IMR-90 (cell line): ENCODE results near the gene GALNT6. TPM values are rescaled to one million over a fixed set of nuclear protein-coding genes. Genes with fewer than 3 reads are reported as not detected.
A peak's percentile ranks its signal among the peaks of the same experiment; 100 is the strongest.

Experiments
- ATAC-seq: fragments of 200-7000 bp; cut with Tn5 transposase; 2 replicates; pipeline ENCODE4 v1.9.1; 2020; ENCODE audit warnings: low read depth, mild to moderate bottlenecking, moderate library complexity
- BruUV-seq: library from RNA; stranded (reverse); fragments of 400-500 nt; replicated peaks from 2 replicates; lab custom pipeline; 2021; lab: Mats Ljungman, UMichigan
- CTCF ChIA-PET: fragments of 300-600 bp; formaldehyde crosslinking; extraction: SDS; loops from one replicate; lab custom pipeline; 2021; ENCODE audit warnings: antibody characterized with exemption; lab: Yijun Ruan, JAX
- POLR2A ChIA-PET: fragments of 300-600 bp; sonication (Branson Sonifier 250); formaldehyde crosslinking; loops from one replicate; lab custom pipeline; 2022; ENCODE audit warnings: antibody characterized with exemption; ENCODE audit not compliant: unreplicated experiment; lab: Charles Lee
- DNase-seq: peaks from one replicate; pipeline ENCODE4 v3.0.0; 2013
- H2AFZ ChIP-seq: replicated peaks from 2 replicates; pipeline ENCODE3; 2013; ENCODE audit warnings: low read length, mild to moderate bottlenecking; ENCODE audit not compliant: poor library complexity
- H2AK5ac ChIP-seq: 2 replicates; pipeline ENCODE4 v1.6.1; 2013; ENCODE audit warnings: low read depth, low read length, inconsistent platforms
- H2AK9ac ChIP-seq: replicated peaks from 2 replicates; pipeline ENCODE3; 2013; ENCODE audit warnings: mild to moderate bottlenecking, low read depth, low read length, moderate library complexity; ENCODE audit not compliant: poor library complexity
- H2BK120ac ChIP-seq: 2 replicates; pipeline ENCODE4 v1.6.1; 2013; ENCODE audit warnings: low read depth, low read length, inconsistent platforms
- H2BK15ac ChIP-seq: 3 replicates; pipeline ENCODE4 v1.6.1; 2013; ENCODE audit warnings: low read depth, low read length, inconsistent platforms
- H2BK20ac ChIP-seq: 2 replicates; pipeline ENCODE4 v1.6.1; 2013; ENCODE audit warnings: low read depth, mild to moderate bottlenecking, inconsistent platforms, low read length, moderate library complexity
- H2BK5ac ChIP-seq: 2 replicates; pipeline ENCODE4 v1.6.1; 2013; ENCODE audit warnings: mild to moderate bottlenecking, low read depth, low read length, inconsistent platforms; ENCODE audit not compliant: poor library complexity, severe bottlenecking
- H3K14ac ChIP-seq: replicated peaks from 2 replicates; pipeline ENCODE4 v1.6.1; 2013; ENCODE audit warnings: low read depth, low read length, inconsistent platforms
- H3K18ac ChIP-seq: 2 replicates; pipeline ENCODE4 v1.6.1; 2013; ENCODE audit warnings: low read depth, low read length, control low read depth
- H3K23ac ChIP-seq: 2 replicates; pipeline ENCODE4 v1.6.1; 2013; ENCODE audit warnings: low read depth, low read length, inconsistent platforms
- H3K27ac ChIP-seq: 2 replicates; pipeline ENCODE4 v1.5.1; 2013; ENCODE audit warnings: mild to moderate bottlenecking, control low read depth, low read length; ENCODE audit not compliant: insufficient read depth
- H3K27me3 ChIP-seq: 2 replicates; pipeline ENCODE4 v1.6.1; 2013; ENCODE audit warnings: low read length; ENCODE audit not compliant: control insufficient read depth, insufficient read depth
- H3K36me3 ChIP-seq: 2 replicates; pipeline ENCODE4 v1.6.1; 2013; ENCODE audit warnings: low read length, mixed read lengths; ENCODE audit not compliant: control insufficient read depth, insufficient read depth
- H3K4ac ChIP-seq: 2 replicates; pipeline ENCODE4 v1.6.1; 2013; ENCODE audit warnings: low read depth, low read length, inconsistent platforms
- H3K4me1 ChIP-seq: 2 replicates; pipeline ENCODE4 v1.6.1; 2013; ENCODE audit warnings: low read length, mixed read lengths; ENCODE audit not compliant: control insufficient read depth, insufficient read depth
- H3K4me2 ChIP-seq: 2 replicates; pipeline ENCODE4 v1.6.1; 2013; ENCODE audit warnings: low read depth, mild to moderate bottlenecking, control low read depth, low read length, moderate library complexity
- H3K4me3 ChIP-seq: 2 replicates; pipeline ENCODE4 v1.5.1; 2013; ENCODE audit warnings: low read depth, mild to moderate bottlenecking, control low read depth, low read length, moderate library complexity; ENCODE audit not compliant: insufficient read depth
- H3K56ac ChIP-seq: 2 replicates; pipeline ENCODE4 v1.6.1; 2013; ENCODE audit warnings: low read length, inconsistent platforms; ENCODE audit not compliant: insufficient read depth; ENCODE audit errors: extremely low read depth
- H3K79me1 ChIP-seq, 2 experiments: 2 replicates each; pipeline ENCODE4 v1.6.1; 2013; ENCODE audit warnings: low read length in 2 of 2, inconsistent platforms in 1 of 2, low read depth in 1 of 2
- H3K9ac ChIP-seq: 2 replicates; pipeline ENCODE4 v1.6.1; 2013; ENCODE audit warnings: low read depth, low read length, control low read depth
- H3K9me1 ChIP-seq: 2 replicates; pipeline ENCODE4 v1.6.1; 2013; ENCODE audit warnings: low read length, inconsistent platforms; ENCODE audit not compliant: insufficient read depth
- H3K9me3 ChIP-seq: 2 replicates; pipeline ENCODE4 v1.6.1; 2013; ENCODE audit warnings: low read length; ENCODE audit not compliant: control insufficient read depth, insufficient read depth
- H4K20me1 ChIP-seq: 2 replicates; pipeline ENCODE4 v1.6.1; 2013; ENCODE audit warnings: low read length, inconsistent platforms; ENCODE audit not compliant: insufficient read depth
- H4K5ac ChIP-seq: 2 replicates; pipeline ENCODE4 v1.6.1; 2013; ENCODE audit warnings: mild to moderate bottlenecking, low read depth, low read length, control low read depth
- H4K8ac ChIP-seq, 2 experiments: 2 replicates each; pipeline ENCODE4 v1.6.1; 2013; ENCODE audit warnings: low read depth in 2 of 2, low read length in 2 of 2, control low read depth in 1 of 2, inconsistent platforms in 1 of 2
- H4K91ac ChIP-seq: 2 replicates; pipeline ENCODE4 v1.6.1; 2013; ENCODE audit warnings: low read depth, low read length, inconsistent platforms; ENCODE audit not compliant: insufficient read depth
- CEBPB ChIP-seq: IDR thresholded peaks from 2 replicates; pipeline ENCODE4 v1.6.1; 2012; ENCODE audit warnings: low read depth, low read length, improper control_type of control experiment
- MAFK ChIP-seq: IDR thresholded peaks from 2 replicates; pipeline ENCODE4 v1.6.1; 2012; ENCODE audit warnings: low read depth, low read length, improper control_type of control experiment
- NFE2L2 ChIP-seq: fragments of 150-350 bp; IDR thresholded peaks from 2 replicates; pipeline ENCODE4 v1.6.1; 2016; ENCODE audit warnings: low read depth, mild to moderate bottlenecking, low read length
- WGBS, 2 experiments: methylation state at CpG; one replicate each; pipeline versions ENCODE4 v1.1.5 to v1.1.7; 2013; ENCODE audit warnings: missing lambda C conversion rate in 2 of 2; ENCODE audit not compliant: insufficient read length in 1 of 2; ENCODE audit errors: extremely low coverage in 2 of 2; 5-methylcytosine and 5-hydroxymethylcytosine counted together
- dilution Hi-C: fragments of 300-500 bp; cut with HindIII; formaldehyde crosslinking; loops from one replicate; pipeline ENCODE4 v1.14.3; 2018; ENCODE audit warnings: low sequenced_read_pairs; ENCODE audit not compliant: unreplicated experiment
- in situ Hi-C: fragments of 300-500 bp; cut with MboI; formaldehyde crosslinking; loops from 3 replicates; pipeline ENCODE4 v1.14.3; 2019; ENCODE audit warnings: low sequenced_read_pairs, inconsistent platforms, mixed read lengths
- intact Hi-C: fragments of 100-400 bp; cut with micrococcal nuclease; formaldehyde crosslinking; loops from 2 replicates; pipeline ENCODE4 v1.10.0; 2022
- polyA plus RNA-seq, 3 experiments: library from polyadenylated mRNA; depleted of rRNA; stranded (reverse); fragments of >200 nt; gene quantifications; 2 replicates each; pipeline ENCODE4 v1.2.3, GENCODE V29; 2012; ENCODE audit warnings: low replicate concordance in 1 of 3
- total RNA-seq: library from RNA; depleted of rRNA; stranded (reverse); fragments of >200 nt; gene quantifications from 2 replicates; pipeline ENCODE4 v1.2.3, GENCODE V29; 2012

GALNT6 gene
- total and polyA plus RNA-seq, 2 of the 4 experiments (the other 2 are of a cell fraction), result 17.1 to 23.7 TPM

- TF ChIP-seq MAFK (no peak), NFE2L2 (no peak)
Measured at GRCh38 chr12:51371295-51371953, 19.8 kb downstream of the GALNT6 start (continued).

GRCh38 chr12:51370667-51371066 lies 20.5 kb downstream of the GALNT6 start:
- ChIA-PET POLR2A (no interaction called here), CTCF (no interaction called here)
- intact Hi-C loops, result no loop called here
- Histone ChIP-seq H2AK9ac (no peak overlapping the region), H2BK20ac (no peak overlapping the region), H3K4ac (0 out of 2 replicates have a peak overlapping the region, but pooled peaks have one; percentile 8), H2BK15ac (peak overlapping the region; percentile 58; the same call in 1 of the 3 replicates), H3K4me1 (peaks cover 13% of the 10 kb centered on the region), H2AK5ac (no peak overlapping the region), H3K4me3 (no peak overlapping the region), H3K27me3 (no peaks in the 10 kb centered on the region), H4K5ac (no peak overlapping the region), H2BK5ac (no peak overlapping the region), H4K8ac (no peak overlapping the region), H4K20me1 (no peaks in the 10 kb centered on the region), H3K9ac (no peak overlapping the region), H3K9me1 (peaks cover 22% of the 10 kb centered on the region), H3K56ac (no peak overlapping the region), H3K9me3 (no peaks in the 10 kb centered on the region), H3K23ac (no peak overlapping the region), H3K18ac (no peak overlapping the region), H4K91ac (no peak overlapping the region), H2BK120ac (peak overlapping the region; percentile 41; the same call in 1 of the 2 replicates), H3K79me1 (peaks cover 0 to 30% of the 10 kb centered on the region in 2 experiments; a peak in 1 of 4 replicates), H3K14ac (no peak overlapping the region), H3K27ac (no peak overlapping the region), H2AFZ (no peak overlapping the region), H3K36me3 (no peaks in the 10 kb centered on the region), H3K4me2 (no peak overlapping the region)
- 100% methylated on average over 1 of the region's 9 CpGs; no CpG with 5 or more reads in 1 of the 2 experiments for WGBS, 2 experiments
- dilution Hi-C loops, result no loop called here
- in situ Hi-C loops, result loop anchor here (25.0 kb wide), 1 partner anchor 858 kb away; the partner anchor contains the start of gene DIP2B
- ATAC-seq (no peak), DNase-seq (no peak)
- TF ChIP-seq CEBPB, result peak; percentile 71
- TF ChIP-seq NFE2L2, result no peak
- BruUV-seq, result no TSS peak
